Transverse colon (tissue), 3 donors: ENCODE data around the gene CENPM.

ENCODE experiments used
- CTCF ChIP-seq, 5 experiments: fragments of 200-600 bp in 3 of 5; fragments of 450-650 bp in 2 of 5; sonication (generic) in 3 of 5; IDR thresholded peaks; 1 replicate in 2 of 5; 2 replicates in 3 of 5; pipeline ENCODE4 v1.5.1; 2016 to 2017; ENCODE audit warnings: antibody characterized with exemption in 5 of 5, inconsistent platforms in 3 of 5, mild to moderate bottlenecking in 2 of 5, moderate library complexity in 1 of 5
- EP300 ChIP-seq: sonication (generic); formaldehyde crosslinking; IDR thresholded peaks from one replicate; pipeline ENCODE4 v1.6.1; 2017; ENCODE audit warnings: antibody characterized with exemption, low read depth
- POLR2A ChIP-seq: fragments of 450-650 bp; IDR thresholded peaks from one replicate; pipeline ENCODE4 v1.6.1; 2016; ENCODE audit warnings: antibody characterized with exemption, mild to moderate bottlenecking, moderate library complexity

GRCh38 chr22:41932353-41932752 is 14.6 kb downstream of the CENPM start:
- TF ChIP-seq EP300 = no peak
- TF ChIP-seq CTCF (IDR thresholded peaks at IDR 0.05) = no peak
- TF ChIP-seq POLR2A = no peak
